GM19035 (cell line): ENCODE results near the gene BLOC1S1.

Experiments
- ATAC-seq: cut with Tn5 transposase; IDR thresholded peaks from one replicate; pipeline ENCODE4 v1.9.1; 2021; ENCODE audit not compliant: unreplicated experiment

Gene BLOC1S1

GRCh38 chr12:55694188-55694515, 21.7 kb upstream of the BLOC1S1 start:
- ATAC-seq = no peak

DNA sequence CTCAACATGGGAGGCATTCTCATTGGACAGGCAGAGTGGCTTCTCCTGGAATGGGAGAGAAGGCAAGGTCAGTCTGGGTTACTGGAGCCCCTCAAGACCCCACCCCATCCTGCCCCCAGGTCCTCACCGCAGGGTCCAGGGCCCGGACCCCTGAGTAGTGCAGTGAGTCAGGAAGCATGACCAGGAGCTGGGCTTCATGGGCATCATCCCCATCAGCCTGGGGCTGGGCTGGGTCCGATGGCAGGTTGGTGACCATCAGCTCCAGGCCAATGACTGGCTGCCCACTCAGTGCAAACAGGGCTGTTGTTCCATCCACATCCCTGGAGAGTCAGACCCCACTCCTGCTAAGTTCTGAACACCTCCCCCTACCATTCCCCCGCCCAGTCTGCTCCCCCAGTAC, 21.2 kb upstream of the BLOC1S1 start:
- ATAC-seq = no peak

GRCh38 chr12:55695349-55695748, 20.5 kb upstream of the BLOC1S1 start:
- ATAC-seq = no peak

GRCh38 chr12:55696141-55696540, 19.7 kb upstream of the BLOC1S1 start:
- ATAC-seq = no peak

GRCh38 chr12:55696796-55697462, 18.9 kb upstream of the BLOC1S1 start:
- ATAC-seq = no peak

GRCh38 chr12:55697686-55698085, 18.2 kb upstream of the BLOC1S1 start:
- ATAC-seq = no peak

DNA sequence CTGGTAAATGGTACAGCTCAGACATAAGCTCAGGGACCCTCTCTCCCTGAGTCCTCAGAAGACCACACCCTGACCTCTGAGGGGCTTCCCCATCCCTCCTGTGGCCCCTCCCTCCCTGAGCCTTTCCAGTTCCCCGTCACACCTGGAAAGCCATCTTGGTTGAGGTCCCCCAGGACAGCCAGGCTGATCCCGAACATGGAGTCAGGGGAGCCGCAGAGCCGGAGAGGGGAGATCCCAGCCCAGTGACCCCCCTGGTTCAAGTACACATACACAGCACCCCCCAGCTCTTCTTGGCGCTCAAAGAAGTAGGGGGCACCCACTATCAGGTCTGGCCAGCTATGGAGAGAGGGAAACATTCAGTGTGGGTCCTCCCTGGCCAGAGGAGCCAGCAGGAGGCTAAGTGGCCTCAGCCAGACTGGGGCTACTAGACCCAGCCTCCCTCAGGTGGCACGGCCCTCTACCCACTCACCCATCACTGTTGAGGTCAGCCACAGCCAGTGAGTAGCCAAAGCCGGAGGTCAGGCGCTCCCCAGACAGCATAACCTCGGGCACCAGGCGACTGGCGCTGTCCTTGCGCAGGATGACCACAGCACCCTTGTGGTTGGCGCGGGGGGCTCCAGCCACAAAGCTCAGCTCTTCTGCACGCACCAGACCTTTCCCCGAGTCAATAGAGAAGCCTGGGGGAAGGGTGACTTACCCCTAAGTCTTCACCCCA, 17.4 kb upstream of the BLOC1S1 start:
- no peak for ATAC-seq

- ATAC-seq = no peak
These were observed 16.9 kb upstream of the BLOC1S1 start for GRCh38 chr12:55698965-55699364.

DNA sequence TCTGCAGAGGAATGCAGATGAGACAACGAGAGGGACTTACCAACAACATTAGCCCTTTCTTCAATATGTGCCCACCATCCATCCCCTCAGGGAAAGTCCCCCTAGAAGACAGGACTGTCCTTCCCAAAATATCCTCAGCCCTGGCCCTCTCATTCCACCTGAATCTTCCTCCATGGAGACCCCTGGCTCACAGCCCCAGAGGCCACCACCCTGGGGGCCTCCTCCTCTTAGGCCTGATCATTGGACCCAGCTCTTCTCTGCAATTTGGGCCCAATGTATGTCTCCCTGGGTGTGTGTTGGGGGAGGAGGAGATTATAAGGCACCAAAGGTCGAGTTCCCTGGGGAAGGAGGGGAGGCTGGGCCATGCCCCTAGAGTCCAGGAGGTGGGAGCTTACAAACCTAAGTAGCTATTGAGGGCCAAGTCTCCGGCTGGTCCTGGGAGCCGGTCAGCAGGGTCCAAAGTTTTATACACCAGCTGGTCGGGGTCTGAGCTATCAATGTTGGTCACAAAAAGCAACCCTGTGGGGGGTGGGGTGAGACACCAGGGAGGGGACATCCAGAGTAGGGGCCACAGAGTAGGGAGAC, 16.3 kb upstream of the BLOC1S1 start:
- no peak for ATAC-seq

DNA sequence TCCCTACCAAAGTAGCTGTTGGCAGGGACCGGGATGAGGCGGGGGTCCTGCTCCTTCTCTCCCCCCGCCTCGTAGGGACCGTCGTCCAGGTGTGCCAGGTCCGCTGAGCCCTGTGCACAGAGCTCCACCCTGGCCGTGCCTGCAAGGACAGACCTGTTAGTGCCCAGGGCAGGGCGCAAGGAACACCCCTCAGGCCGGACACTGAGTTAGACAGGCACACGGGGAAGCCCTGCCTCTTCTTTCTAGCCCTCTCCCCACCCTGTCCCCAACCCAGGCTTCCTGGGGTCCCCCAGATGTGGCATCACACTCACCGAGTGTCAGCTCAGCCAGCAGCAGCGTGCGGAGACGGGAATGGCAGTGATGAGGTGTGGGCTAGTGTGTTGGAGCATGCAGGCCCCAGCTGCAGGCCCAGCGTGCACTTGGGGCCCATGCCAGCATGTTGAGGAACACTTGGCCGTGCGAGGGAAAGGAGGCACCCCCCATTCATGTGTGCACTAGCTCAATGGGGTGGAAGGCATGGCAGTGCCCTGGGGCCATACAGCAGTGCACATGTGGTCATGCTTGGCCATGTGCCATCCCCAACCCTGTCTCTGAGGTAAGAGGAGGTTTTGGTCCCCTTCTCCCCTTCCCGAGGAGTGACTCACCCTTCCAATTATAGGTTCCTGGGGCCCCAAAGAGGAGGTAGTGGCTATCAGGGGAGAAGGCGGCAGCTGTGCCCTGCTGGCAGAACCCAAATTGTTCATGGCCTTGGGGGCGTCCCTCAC, 15.4 kb upstream of the BLOC1S1 start:
- no peak for ATAC-seq

DNA sequence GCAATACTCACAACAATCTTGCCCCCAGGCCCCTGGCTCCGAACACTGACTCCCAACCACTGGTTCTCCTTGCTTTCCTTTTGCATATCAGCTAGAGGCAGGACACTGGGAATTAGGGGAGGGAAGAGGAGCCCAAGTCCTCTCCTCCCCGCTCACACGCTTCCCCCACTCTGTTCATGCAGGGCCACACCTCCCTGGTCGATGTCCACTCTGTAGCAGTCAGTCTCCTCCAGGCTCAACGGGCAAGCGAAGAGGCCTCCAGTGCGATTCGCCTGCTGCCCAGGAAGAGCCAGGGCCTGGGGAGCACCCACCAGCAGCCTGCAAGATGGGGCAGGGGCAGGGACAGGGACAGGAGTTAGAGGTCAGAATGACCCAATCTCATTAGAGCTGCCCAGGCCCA, 13.0 kb upstream of the BLOC1S1 start:
- ATAC-seq = no peak

DNA sequence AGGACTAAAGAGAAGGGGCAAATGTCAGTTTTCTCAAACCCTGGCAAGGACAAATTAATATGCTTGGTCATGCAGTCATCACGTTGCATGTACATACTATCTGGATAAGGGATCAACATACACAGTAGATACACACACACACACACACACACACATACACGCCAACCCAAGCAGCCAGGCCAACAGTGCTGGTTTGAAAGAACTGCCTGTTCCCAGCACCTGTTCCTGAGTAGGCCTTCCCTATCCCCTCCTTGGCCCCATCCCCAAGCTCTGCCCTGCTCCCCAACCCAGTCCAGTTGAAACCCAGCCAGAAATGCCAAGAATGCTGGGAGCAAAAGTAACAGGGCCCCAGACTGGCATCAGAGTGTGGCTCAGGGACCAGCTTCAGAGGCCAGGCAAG, 12.6 kb upstream of the BLOC1S1 start:
- ATAC-seq = no peak

DNA sequence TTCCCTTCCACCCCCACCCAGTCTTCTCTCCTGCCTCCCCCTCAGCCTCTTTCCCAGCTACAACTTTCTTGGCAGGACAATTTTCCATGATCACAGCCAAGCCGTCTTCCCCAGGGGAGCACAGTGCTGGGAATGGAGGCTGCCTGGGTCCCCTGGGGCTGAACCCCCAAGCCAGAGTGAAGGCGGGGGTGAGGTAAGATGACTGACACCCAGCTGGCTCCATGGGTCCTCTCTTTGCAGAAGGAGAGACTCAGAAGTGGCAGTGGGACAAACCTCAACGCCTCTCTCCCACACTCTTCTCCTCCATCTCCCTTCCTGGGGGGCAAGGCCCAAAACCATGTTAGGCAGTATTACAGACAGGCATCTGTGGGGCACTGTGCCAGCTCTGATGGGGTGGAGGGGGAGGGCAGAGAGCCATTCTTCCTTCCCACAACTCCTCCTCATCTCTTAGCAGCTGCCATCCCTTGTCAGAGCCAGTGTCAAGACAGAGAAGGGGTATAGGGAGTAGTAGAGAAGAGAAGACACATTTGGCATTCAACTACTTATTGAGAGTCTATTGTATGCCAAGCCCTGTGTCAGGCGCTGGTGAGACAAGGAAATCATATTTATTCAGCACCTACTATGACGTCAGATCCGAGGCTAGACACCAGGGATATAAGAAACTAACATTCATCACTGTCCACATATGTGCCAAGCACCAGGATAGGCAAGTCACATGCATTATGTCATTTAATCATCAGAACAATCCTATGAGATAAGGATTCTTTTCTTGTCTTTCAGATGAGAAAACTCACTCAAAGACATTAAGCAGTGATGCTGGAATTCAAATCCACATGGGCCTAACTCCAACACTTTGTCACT, 11.7 kb upstream of the BLOC1S1 start:
- ATAC-seq = no peak

DNA sequence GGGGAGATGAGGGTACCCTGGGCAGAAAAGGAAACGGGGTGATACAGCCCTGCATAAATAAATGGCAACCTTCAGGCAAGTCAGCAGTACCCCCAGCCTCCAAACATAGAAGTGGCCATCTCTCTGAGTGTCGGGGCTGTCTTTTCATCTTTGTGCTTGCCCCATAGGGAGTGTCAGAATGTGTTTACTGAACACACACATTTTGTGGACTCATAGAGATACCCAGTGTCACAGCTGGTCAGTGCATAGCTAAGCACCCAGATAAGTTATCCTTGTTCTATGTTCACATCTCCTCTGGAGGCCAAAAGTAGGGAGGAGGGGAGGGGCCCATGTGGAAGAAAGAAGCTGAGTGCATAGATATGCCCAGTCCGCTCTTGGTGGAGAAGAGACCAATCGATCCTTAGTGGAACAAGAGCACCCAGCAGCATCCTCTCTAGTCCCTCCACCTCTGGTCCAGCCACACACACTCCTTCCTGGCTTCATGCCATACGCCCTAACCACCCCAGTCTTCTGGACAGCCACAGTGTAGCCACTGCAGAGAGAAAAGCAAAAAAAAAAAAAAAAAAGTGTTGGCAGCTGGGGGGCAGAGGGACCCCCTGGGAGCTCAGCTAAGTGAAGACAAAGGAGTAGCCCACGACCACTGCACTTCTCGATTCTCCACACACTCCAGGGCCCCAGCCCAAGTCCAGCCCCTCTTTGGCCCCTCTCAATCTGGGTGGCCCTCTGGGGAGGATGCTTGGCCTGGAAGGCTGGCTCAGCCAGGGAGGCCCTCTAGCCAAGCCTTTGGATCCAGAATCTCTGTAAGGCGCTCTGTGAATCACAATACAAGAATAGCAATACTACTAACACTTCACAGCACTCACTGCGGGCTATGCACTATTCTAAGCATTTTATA, 10.8 kb upstream of the BLOC1S1 start:
- no peak for ATAC-seq

DNA sequence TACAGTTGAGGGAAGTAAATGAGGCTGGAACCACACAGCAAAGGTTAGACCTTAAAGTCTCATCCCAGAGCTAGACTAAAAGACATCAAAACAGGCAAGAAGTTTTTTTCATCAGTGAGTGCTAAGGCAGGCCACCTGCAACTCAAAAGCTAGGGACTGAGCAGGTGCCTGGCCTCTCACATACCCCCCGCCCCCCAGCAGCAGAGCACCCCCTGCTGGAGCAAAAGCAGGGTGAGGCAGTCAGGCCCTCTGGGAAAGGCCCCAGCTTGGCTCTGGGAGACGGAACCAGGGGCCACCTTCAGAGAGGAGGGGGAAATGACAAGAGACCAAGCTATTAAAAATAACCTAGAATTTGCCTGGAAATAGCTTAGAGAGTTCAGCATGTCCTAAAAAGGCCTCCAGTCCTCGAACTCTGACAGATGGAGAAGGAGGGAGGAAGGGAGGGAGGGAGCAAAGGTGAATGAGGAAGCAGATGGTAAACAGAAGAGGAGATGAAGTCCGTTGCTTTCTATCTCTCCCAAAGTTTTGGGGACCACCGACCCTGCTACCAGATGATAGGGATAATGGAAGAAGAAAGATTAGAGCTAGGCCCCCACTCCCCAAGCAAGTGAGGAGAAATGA, 10.0 kb upstream of the BLOC1S1 start:
- no peak for ATAC-seq

GRCh38 chr12:55706568-55707218, 9.2 kb upstream of the BLOC1S1 start:
- ATAC-seq = no peak

DNA sequence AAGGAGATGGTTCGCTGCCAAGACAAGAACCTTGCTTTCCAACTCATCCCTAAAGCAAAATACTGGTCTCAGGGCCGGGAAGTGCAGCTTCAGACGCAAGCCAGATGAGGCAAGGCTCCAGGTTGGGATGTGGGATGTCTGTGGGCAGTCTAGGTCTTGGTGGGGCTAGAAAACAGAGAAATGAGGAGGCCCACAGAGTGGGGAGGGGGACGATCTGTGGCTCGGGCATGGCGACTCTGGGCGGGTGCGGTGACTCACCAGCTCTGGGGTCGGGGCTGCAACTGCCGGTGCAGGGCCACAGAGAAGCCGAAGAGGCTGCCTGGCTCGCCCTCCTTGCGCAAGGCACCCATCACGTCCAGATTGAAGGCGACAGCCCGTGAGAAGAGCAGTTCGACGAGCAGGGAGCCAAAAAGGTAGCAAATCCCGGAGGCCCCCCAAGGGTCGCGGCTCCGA, 8.6 kb upstream of the BLOC1S1 start:
- no peak for ATAC-seq

DNA sequence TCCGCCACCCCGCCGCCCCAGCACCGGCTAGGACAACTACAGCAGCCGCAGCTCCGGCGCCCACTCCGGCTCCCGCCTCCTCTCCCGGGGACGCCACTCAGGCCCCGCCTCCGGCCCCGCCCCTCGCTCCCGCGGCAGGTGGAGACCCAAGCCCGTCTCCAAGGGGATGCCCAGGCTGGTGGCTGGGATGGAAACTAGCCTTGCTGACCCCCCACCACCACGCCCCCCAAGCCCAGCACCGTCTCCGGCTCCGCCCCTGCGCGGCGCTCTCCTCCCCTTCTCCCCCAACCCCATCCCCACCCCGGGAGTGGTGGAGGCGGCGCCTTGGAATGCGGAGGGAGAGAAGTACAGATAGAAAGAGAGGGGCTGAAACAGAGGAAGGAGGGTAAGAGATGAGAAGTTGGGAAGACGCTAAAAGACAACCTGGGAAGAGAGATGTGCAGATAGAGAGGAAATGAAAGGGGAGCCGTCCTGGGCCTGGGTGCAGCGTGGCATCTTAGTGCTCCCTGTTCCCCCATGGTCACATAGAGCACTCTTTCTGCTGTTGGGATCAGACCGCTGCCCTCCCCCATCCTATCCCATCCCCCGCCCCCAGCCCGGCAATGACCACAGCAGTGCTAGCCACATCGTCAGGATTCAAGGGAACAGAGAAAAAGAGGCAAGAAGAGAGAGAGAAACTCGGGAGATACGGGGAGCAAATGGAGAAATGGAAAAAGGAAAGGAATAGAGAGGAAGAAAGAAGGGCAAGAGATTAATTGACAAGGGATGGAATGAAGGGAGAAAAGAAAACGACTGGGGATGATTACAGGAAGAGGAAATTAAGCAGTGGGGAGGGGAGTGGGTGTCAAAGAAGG, 7.8 kb upstream of the BLOC1S1 start, which contains the start of gene ITGA7:
Gene ITGA7 (minus strand): TSS at position 64 of the 854 bp plus-strand sequence. CDS start 222 bp downstream, outside the sequence.
- ATAC-seq = peak; percentile 65
